Measurements from ENCODE around the gene ACSL6.

- TF ChIP-seq SP1 (IDR thresholded peaks at IDR 0.05; ENCODE audit: low read depth, low read length) (no peak), RAD21 (IDR thresholded peaks at IDR 0.05; ENCODE audit: insufficient read depth, low read depth, low read length) (no peak), EZH2 (IDR thresholded peaks at IDR 0.05; ENCODE audit: borderline replicate concordance, control insufficient read depth, low read depth, low read length) (no peak), CTCF (IDR thresholded peaks at IDR 0.05 in 2 of 3, conservative IDR thresholded peaks at IDR 0.05 in 1 of 3; ENCODE audit: control insufficient read depth in 2 of 3, extremely low read depth in 1 of 3, insufficient read depth in 1 of 3, low read depth in 3 of 3, low read length in 3 of 3) (no peak), PAX8 (IDR thresholded peaks at IDR 0.05) (no peak)
Measured at GRCh38 chr5:131990716-131991115, 20.7 kb downstream of the ACSL6 start.
